Breast epithelium (tissue), 3 donors: ENCODE results near the gene AGBL5.

Experiments
- POLR2A ChIP-seq: fragments of 450-650 bp; IDR thresholded peaks from one replicate; pipeline ENCODE4 v1.6.1; 2016; ENCODE audit warnings: antibody characterized with exemption, mild to moderate bottlenecking, moderate library complexity
- POLR2AphosphoS5 ChIP-seq, 3 donors: sonication (generic); formaldehyde crosslinking; IDR thresholded peaks; one replicate each; pipeline ENCODE4 v1.6.1; 2017; ENCODE audit warnings: antibody characterized with exemption in 3 of 3

- TF ChIP-seq POLR2A: no peak
- TF ChIP-seq POLR2AphosphoS5 (IDR thresholded peaks at IDR 0.05): no peak
These were observed 27.3 kb upstream of the AGBL5 start for GRCh38 chr2:27024188-27024587.
